Suppressor macrophage treated with lipopolysaccharide for 4 hours (primary cell): Measurements from ENCODE around the gene COLGALT1.
"Not testable (repeated sequence)": the region's sequence is repeated elsewhere in the genome, so short reads cannot be mapped to it uniquely, and the experiment has no call there.

Source experiments
- DNase-seq: peaks from one replicate; pipeline ENCODE4 v3.0.0-alpha.2; 2020

The COLGALT1 gene

DNA sequence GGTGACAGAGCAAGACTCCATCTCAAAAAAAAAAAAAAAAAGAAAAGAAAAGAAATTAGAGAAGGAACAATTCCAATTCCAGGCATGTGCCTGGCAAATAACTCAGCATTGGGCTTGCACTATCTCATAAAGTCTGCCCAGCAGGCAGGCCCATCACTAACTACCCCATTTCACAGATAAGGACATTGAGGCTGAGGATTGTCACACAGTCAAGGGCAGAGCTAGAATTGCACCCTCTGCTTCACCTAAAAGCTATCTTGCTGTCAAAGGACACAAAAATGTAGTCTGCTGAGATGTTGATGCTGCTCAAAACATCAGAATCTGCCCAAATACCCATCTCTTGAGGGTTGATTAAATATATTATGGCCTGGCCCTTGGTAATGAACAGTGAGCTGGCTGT lies 20.7 kb upstream of the COLGALT1 start:
- DNase-seq, result no peak

- no peak for DNase-seq
Measured at GRCh38 chr19:17536955-17537354, 18.5 kb upstream of the COLGALT1 start.

DNA sequence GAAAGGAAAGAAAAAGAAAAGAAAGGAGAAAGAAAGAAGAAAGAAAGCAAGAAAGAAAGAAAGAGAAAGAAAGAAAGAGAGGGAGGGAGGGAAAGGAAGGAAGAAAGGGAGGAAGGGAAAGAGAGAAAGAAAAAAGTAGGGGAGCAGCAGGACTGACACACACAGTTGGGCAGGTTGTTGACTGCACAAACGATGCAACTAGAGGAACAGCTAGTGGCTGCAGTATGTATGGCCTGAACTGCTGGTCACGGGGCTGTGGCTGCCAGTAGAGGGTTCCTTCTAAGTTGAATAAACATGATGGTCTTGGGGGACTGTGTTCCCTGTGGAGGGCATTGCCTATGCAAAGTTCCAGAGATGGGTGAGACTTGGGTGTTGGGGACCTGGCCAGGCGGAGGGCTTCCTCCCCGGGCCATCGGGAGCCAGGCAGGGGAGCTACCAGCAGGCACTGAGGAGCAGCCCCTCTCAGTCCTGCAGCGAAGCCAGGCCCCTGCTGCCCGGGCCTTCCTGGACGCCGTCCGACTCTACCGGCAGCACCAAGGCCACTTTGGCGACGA lies 16.7 kb upstream of the COLGALT1 start:
- peak; percentile 23 for DNase-seq

DNA sequence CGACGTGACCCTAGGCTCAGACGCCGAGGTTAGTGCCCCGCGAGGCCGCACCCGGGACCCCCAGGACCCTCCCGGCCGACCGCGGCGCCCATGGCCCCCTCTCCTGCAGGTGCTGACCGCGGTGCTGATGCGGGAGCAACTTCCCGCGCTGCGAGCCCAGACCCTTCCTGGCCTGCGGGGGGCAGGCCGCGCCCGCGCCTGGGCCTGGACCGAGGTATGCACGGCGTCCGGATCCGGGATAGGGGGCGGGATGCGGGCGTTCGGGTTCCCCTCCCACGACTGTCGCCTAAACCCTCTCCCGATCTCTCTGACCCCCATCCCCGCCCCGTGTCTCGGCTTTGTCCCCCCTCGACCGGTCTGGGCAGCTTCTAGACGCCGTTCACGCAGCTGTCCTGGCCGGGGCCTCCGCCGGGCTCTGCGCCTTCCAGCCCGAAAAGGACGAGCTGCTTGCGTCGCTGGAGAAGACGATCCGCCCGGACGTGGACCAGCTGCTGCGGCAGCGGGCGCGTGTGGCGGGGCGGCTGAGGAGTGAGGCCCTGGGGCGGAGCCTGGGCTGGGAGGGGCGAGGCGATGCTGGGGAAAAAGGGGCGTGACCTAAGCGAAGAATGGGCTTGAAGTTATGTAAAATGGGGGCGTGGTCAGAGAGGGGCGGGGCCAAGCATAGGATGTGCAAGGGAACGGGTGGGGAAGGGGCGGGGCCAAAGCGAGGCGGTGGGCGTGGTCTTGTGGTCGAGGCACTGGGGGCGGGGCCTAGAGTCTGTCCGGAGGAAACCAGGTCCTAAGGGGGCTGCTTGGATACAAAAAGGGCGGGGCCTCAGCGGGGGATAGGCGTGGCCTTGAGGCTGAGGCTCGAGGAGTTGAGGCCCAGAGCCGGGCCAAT lies 16.0 kb upstream of the COLGALT1 start:
- peak; percentile 97 for DNase-seq

GRCh38 chr19:17540174-17540573 lies 15.3 kb upstream of the COLGALT1 start:
- no peak for DNase-seq

GRCh38 chr19:17541184-17541759 lies 14.2 kb upstream of the COLGALT1 start:
- DNase-seq, result no peak

- no peak for DNase-seq
Measured at GRCh38 chr19:17542042-17542441, 13.4 kb upstream of the COLGALT1 start.

DNA sequence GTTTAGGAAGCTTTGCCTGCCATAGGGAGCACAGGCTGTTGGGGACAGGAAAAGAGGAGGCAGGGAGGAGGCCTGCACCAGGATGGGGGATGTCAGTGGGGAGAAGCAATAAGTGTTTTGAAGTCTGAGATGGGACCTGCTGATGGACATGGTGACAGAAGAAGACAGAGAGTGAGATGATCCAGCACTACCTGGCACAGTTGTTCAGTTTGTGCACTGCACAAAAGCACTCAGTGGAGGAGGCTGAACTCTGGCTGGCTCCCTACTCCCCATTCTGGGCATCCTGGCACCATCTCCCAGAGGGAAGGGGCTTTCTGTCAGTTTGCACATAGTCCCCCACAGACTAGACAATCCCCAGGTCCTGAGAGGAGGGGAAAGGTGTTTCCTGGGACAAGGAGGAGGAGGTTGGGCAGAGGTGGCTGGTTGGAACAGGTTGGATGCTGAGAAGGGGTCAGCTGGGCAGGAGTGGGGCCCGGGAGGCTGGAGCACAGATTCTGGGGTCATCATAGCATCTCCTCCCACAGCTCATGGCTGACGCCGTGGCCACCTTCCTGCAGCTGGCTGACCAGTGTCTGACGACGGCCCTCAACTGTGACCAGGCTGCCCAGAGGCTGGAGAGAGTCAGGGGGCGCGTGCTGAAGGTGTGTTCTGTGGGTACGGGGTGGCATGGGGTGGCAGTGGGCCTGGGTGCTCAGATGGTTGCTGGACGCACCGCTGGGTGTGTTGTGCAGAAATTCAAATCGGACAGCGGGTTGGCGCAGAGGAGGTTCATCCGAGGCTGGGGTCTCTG lies 12.5 kb upstream of the COLGALT1 start:
- no peak for DNase-seq

- peak; percentile 58 for DNase-seq
Measured at GRCh38 chr19:17543986-17544385, 11.5 kb upstream of the COLGALT1 start.

DNA sequence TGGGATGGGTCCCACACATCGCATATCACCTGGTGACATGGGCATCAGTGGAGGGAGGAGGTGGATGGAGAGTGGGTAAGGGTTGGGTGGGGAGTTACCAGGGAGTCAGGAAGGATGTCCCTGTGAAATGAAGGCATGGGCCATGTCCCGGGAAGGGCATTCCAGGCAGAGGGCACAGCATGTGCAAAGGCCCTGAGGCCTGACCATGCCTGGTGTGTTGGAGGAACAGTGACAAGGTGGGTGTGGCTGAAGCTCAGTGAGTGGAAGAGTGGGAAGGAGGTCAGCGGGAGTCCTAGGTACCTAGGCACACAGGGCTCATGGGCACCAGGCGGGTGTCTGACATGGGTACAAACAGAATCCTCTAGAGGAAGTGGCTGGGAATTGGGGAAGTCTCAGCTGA lies 11.0 kb upstream of the COLGALT1 start:
- no peak for DNase-seq

DNA sequence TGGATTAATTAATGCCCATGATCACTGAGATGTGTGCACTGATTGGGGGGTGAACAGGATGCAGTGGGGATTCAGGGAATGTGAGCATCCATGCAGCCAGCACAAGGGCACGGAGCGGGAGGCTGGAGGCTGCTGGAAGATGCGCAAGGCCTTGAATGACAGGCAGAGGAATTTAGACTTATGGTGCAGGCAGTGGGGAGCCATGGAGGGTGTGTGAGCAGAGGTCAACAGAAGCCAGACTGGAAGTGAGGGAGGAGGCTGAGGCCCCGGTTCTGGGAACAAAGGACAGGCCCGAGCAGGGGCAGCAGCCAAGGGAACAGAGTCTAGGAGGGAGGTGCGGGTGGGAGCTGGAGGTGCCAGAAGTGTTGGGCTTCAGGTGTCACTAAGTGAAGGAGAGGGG lies 7.3 kb upstream of the COLGALT1 start:
- DNase-seq, result no peak

DNA sequence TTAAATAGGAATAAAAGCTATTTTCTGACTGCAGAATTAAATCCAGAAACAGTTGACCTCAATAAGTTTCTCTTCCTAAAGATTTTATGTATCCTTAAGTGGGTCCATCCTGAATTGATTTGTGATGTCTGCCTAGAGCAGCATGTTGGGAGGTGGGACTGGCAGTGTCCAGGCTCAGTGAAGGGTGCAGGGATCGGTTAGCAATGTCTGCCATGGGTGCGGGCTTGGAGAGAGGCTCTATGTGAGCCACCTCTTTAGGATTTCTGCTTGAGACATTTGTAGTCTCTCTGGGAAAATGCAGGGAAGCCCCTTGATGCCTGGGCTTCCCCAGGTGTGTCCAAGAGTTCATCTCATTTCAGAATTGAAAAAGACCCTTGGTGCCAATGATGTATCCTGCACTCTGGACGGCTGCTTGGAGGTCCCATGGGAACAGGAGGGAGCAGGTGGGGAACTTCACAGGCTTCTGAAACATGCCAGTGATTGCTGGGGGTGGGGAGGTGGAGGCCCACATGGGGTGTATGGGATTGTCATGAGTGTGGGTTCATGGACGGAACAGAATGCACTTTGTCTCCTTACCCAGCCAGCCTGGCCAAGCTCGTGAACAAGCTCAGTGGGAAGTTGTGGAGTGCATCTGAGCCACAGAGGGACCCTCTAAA lies 6.2 kb upstream of the COLGALT1 start:
- DNase-seq, result no peak

DNA sequence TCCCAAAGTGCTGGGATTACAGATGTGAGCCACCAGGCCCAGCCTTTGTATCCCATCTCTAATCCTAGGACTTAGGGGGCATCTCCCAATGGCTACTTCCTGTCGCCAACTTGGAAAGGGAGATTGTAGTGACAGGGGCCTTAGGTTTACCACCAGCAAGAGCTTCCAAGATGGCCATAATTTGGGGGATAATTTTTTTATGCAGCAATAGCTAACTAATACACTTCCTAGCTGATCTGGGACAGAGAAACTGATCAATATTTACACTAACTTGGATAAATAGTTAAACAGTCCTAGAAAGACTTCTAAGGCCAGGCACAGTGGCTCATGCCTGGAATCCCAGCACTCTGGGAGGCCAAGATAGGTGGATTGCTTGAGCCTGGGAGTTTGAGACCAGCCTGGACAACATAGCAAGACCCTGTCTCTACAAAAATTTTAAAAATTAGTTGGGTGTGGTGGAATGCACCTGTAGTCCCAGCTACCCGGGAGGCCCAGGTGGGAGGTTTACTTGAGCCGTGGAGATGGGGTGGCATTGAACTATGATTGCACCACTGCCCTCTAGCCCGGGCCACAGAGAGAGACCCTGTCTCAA lies 5.3 kb upstream of the COLGALT1 start:
- DNase-seq, result no peak

- DNase-seq, result not testable (repeated sequence)
Measured at GRCh38 chr19:17552735-17553134, 2.7 kb upstream of the COLGALT1 start.

DNA sequence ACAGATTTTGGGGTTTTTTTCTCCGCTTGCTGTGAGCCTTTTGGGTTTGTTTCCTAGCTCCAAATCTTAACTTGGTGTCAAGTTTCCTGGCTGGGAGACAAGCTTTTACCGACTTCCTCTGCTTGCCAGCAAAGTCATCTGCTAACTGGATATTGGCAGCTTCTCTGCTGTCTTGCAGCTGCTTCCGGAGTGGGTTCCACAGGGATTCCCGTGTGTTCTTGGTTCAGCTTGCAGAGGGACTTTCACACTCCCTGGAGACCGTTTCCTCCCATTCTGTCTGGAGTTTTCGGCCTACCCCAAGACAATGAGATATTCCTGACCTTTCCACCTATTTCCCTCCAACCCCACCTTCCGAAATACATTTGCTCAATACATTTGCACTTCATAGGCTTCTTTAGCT lies 2.2 kb upstream of the COLGALT1 start:
- DNase-seq, result peak; percentile 54

DNA sequence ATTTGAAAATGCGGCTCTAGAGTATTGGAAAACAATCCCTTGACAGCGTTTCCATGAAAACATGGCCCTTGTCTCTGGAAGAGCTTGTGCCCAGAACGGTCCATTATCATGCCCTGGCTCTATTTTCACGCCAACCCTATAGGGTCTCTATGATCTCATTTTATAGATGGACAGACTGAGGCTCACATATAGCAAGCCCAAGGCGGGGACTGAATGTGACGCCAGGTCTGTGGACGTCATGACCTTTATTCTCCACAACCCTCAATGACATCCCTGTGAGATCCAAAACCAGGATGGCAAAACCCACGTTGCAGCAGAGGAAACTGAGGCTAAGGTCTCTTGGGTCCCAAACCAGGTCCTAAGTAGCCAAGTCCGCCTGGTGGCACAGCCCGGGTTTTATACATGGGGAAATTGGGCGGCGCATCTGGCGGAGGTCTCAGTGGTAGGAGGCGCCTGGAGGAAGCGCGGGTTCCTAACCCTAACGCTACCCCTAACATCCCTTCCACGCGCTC lies 425 bp upstream of the COLGALT1 start:
- DNase-seq, result no peak

DNA sequence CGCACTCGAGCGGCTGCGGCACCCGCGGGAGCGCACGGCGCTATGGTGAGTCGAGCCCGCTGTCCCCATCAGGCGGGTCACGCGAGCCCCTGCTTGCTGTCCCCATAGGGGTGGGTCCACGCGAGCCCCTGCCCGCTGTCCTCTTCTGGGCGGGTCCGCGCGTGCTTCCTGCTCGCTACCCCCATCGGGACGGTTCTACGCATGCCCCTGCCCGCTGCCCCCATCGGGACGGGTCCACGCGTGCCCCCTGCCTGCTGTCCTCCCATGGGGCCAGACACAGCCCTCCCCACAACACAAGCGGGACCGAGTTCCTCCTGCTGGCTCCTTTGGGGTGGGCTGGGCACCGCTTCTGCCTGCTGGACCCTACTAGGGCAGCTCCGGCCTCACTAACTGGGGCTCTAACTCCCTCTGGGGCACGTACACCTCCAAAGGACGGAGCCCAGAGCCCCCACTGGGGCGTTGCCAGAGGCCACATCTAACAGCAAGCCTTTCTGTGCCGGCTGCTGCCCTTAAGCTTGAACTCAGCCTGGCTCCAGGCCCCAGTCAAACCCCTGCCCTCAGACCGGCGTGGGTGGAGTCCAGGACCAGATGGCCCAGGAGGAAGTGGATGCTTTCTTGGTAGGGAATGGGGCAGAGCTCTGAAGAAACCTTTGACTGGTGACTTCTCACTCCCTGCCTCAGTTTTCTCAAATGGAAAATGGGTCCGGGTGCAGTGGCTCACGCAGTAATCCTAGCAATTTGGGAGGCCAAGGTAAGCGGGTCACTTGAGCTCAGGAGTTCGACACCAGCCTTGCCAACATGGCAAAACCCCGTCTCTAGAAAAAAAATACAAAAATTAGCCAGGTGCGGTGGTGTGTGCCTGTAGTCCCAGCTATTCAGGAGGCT lies 722 bp downstream of the COLGALT1 start:
- DNase-seq, result peak; percentile 84

- DNase-seq, result no peak
Measured at GRCh38 chr19:17556995-17557394, 1.5 kb downstream of the COLGALT1 start.

DNA sequence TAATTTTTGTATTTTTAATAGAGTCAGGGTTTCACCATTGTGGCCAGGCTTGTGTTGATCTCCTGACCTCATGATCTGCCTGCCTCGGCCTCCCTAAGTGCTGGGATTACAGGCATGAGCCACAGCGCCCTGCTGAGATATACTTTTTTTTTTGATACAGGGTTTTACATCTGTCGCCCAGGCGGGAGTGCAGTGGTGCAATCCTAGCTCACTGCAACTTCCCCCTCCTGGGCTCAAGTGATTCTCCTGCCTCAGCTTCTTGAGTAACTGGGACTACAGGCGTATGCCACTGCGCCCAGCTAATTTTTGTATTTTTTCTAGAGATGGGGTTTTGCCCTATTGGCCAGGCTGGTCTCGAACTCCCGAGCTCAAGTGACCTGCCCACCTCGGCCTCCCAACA lies 2.0 kb downstream of the COLGALT1 start:
- DNase-seq, result peak; percentile 82

DNA sequence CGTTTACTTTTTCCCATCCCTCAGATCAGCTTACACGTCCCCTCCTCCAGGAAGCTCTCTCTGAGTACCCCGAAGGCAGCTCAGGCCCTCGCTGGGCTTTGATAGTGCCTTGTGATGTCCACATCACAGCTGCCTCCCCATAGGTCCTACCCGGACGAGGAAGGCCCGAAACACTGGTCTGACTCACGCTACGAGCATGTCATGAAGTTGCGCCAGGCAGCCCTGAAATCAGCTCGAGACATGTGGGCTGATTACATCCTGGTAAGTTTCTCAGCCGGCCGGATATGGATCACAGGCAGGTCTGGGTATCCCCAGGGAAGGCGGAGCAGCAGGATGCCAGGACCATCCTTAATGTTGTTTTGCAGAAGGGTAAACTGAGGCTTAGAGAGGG lies 4.8 kb downstream of the COLGALT1 start:
- peak; percentile 96 for DNase-seq

DNA sequence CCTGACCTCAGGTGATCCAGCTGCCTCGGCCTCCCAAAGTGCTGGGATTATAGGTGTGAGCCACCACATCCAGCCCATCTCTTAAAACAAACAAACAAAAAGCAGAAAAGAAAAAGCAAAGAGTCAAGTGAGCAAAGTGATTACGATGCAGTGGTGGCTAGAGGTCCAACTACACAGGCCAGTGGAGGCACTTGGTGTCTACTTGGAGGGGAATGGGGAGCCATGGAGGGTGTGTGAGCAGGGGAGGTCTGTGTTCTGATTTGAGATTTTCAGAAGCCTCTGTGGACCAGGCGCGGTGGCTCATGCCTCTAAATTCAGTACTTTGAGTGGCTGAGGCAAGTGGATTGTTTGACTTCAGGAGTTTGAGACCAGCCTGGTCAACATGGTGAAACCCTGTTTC lies 6.6 kb downstream of the COLGALT1 start:
- DNase-seq, result no peak
